HG03460 (cell line): ENCODE results near the gene LCE1E.

Experiments used
- ATAC-seq: cut with Tn5 transposase; IDR thresholded peaks from one replicate; pipeline ENCODE4 v1.9.1; 2021; ENCODE audit not compliant: unreplicated experiment

The LCE1E gene, protein sequence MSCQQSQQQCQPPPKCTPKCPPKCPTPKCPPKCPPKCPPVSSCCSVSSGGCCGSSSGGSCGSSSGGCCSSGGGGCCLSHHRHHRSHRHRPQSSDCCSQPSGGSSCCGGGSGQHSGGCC

DNA sequence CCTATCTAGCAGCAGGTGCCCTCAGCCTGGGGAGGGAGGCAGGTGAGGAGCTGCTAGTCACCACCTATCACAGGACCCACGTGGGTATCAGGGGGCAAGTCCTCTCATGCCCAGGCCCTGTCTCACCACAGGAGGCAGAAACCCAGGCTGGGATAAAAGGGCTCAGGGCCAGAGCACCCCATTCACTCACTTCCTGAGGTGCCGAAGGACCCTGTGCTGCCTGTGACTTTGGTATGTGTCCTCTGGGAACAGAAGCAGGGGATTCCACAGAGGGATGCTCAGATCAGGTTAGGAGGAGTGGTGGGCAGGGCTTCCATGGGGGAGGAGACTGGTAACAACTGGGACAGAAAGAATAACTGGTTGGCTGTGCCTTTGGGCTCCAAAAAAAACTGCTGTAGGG is at the start of gene LCE1E:
LCE1E (plus strand) TSS at position 181 of the 400 bp plus-strand sequence. CDS start 1,043 bp downstream, outside the sequence.
- no peak for ATAC-seq

DNA sequence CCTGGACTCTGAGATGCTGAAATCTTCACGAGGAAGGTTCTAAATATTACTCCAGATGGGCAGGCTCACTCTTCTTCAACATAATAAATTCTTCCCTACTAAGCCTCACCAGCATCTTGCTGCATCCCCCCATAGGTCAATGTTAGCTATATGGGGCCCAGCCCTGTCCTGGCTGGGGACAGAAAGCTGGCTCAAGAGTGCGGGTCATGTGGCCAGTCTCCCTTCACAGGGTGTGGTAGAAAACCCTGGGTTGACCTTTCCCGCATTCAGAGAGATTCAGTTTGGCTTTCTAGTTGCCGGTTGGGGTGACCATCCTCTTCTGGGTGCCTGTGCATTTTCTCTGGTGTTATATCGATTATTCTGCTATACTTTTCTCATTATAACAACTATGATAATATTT is 48.1 kb upstream of the LCE1E start:
- ATAC-seq: no peak

DNA sequence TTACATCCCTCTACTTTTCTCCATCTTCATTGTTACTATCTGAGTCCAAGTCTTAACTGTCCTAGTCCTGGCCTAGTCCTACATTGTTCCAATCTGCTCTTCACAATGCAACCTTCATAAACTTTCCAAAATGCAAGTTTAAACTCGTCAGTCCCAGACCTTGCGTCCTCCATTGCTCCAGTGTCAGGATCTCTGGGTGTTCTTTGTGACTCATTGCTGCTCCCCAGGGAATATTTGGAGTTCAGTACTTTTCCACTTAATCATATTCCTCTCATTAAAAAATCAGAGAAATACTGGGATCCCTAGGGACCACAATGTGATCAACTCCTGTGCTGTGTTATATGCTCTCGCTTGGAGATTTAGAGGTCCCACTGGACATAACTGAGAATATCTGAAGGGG is 46.2 kb upstream of the LCE1E start:
- ATAC-seq: no peak

DNA sequence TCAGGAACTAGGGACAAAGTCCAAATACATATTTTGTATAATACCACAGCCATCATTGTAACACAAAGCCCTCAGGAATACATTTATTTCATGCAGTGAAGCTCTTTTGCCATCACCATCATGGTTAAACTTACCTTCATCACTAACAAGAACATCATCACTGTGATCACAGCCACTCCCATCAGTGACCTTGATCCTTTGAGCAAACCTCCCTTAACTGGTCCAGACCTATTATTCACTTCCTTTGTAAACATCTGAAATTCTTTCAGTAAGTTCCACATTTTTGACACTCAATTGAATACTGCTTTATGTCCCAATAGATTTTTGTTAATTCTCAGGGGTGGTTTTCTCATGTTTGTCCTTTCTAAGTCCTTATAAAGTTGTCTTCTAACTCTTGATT is 44.4 kb upstream of the LCE1E start:
- ATAC-seq: no peak

DNA sequence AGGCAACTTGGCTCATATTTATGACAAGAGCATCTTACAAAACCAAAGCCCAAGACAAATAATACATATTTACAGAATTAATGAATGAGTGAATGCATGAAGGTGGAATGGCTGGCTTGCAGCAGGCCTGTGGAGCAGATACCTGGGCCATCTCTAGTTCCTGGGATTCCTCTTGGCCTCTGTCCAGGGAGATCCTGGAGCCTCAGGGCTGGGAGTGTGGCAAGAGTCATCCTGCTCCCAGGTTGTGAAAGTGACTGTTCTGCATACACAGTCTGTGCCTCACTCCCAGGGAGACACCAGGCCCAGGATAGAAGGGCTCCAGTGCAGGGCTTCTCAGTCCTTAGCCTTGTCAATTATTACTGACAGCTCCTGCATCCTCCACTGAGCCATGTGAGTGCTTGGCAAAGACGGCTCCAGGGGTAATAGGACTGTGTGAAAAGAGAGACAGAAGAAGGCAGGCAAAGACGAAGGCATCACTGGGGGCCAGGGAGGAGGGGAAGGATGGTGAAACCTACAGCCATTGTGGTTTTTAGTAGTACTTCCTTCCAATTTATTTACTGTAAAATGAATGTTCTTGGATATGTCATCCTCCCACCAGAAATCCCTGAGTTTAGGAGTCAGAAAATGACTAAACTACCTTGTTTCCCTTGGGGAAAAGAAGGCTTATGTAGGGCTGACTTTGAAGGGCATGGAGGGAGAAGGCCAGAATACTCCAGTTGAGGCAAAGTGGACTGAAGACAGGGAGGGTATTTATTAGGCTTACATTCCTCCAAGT is 42.5 kb upstream of the LCE1E start:
- no peak for ATAC-seq

DNA sequence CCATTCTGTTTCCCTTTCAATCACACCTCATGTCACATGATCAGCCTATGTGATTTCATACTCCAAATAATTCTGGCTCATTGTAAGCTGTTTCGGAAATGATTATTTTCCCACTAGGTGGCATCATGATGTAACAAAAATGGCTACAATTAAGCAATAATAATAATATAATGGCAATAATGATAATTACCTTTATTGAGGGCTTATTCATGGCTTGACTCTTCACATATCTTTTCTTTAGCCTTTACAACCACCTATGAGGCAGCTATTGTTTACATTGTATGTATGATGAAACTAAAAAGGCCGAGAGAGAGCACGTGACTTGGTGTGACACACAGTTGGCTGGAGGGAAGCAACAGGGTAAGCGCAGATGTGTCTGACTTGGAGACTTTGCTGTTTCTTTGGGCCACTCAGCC is 40.8 kb upstream of the LCE1E start:
- ATAC-seq: no peak

DNA sequence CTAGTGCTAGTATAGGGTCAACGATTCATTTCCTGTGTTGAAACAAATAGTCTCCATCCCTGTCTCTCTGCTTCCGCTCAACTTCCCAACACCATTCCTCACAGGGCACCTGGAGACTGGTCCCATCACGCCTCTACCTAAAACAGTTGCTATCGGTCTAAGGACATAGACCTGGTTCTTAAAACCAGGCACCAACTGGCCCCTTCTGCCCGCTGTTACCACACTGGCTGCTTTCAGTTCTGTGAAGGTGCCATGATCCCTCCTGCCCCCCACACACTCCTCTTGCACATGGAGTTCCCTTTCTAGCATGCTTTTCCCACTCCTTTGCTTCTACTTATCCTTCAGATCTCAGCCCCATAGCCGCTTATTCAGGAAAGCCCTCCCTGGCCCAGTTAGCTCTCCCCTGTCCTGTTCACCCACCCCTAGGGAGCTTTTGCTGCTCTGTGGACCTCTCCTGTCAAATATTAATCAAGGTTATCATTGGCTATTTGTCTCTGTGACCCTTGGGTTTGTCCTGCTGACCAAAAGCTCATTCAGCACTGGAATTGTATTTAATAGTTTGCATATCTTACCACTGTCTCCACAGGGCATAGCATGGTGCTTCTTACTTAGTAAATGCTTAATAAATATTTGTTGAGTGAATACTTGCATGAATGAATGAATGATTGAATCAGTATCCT is 40.2 kb upstream of the LCE1E start:
- no peak for ATAC-seq

DNA sequence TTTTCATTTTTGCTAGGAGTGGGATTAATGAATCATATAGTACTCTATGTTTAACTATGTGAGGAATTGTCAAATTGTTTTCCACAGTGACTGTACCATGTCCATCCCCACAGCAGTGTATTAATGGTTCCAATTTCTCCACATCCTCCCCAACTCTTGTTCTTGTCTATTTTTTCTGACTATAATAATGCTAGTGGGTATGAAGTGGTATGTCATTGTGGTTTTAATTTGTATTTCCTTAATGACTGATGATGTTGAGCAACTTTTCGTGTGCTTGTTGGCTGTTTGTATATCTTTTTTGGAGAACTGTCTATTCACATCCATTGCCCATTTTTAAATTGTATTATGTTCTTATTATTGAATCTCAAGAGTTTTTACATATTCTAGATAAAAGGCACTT is 38.2 kb upstream of the LCE1E start:
- no peak for ATAC-seq

DNA sequence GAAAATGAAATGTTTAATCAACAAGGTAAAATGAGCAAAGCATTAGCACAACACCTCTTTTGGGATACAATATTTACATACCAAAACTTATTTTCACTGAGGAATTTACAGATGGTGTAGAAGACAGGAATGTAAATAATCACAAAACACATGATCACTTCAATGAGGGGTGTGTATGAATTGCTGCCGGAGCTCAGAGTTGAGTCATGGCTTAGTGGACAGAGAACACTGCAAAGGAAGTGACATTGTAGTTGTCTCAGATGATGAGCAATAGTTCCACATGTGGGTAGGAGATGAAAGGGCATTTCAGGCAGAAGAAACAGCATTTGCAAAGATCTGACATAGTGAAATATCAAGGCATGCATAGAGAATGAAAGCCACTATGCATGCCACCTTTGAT is 33.8 kb upstream of the LCE1E start:
- ATAC-seq: no peak

DNA sequence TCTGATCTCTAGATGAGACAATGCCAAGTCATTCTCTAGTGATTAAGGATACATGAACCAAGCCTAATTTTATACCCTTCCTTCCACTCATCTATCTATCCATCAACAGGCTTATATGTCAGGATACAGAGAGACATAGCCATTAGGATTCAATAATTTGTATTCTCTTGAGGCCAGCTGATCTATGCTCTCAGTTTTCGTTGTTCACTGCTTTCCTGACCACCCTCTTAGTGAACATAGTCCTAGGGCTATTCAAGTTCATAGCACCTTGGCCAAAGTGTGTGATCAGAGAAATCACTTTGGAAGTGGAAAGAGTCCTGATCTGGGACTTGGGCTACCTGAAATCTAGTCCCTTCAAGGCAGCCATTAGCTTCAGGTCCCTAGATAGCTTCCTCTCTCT is 32.5 kb upstream of the LCE1E start:
- no peak for ATAC-seq

DNA sequence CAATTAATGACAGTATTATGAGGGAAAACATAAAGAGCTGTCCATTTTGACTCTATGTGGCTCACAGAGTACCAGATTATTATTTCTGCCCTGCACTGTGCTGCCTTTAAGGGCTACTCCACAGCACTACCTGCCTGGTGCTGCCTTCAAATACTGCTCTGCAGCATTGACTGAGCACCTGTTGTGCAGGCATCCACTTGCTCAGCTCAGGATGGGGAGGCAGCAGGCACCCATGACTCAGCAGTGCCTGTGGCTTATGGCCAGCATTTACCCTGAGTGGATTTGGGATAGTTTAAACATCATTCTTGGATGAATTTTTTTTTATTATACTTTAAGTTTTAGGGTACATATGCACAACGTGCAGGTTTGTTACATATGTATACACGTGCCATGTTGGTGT is 29.2 kb upstream of the LCE1E start:
- no peak for ATAC-seq

DNA sequence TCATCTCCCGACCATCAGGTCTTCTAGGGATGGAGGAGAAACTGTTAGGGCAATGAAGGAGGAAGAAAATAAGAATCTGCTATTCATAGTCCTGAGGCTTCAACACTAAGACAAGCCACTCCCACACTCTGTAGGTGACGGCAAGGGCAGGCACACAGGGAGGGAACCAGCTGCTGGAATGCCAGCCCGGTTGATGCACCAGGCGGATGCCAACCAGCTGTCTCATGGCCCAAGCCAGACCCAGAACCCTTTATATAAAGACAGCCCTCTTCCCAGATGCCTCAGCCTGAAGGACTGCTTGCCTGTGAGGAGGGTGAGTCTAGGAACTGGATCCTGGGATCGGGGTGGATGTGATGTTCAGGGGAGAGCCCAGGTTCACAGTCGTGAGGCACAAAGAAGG is 28.3 kb upstream of the LCE1E start, which contains the start of gene KPRP:
KPRP (plus strand) TSS at position 279 of the 400 bp plus-strand sequence. CDS start 1,564 bp downstream, outside the sequence.
- ATAC-seq: no peak

DNA sequence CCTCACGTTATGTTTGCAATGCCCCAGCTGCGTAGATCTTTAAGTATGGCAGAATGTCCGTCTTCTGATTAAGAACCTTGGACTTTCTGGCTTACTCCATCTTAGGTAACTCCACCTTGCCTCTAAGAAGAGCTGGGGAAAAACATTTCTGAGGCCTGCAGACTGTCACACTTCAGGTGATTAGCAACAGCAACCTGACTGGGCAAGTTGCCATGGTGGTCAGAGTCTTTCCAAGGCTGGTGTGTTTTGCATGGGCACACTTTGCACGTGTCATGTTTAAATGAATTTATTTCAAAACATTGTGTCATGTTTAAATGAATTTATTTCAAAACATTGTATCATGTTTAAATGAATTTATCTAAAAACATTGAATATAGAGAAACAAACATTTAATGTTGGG is 27.4 kb upstream of the LCE1E start:
- no peak for ATAC-seq

DNA sequence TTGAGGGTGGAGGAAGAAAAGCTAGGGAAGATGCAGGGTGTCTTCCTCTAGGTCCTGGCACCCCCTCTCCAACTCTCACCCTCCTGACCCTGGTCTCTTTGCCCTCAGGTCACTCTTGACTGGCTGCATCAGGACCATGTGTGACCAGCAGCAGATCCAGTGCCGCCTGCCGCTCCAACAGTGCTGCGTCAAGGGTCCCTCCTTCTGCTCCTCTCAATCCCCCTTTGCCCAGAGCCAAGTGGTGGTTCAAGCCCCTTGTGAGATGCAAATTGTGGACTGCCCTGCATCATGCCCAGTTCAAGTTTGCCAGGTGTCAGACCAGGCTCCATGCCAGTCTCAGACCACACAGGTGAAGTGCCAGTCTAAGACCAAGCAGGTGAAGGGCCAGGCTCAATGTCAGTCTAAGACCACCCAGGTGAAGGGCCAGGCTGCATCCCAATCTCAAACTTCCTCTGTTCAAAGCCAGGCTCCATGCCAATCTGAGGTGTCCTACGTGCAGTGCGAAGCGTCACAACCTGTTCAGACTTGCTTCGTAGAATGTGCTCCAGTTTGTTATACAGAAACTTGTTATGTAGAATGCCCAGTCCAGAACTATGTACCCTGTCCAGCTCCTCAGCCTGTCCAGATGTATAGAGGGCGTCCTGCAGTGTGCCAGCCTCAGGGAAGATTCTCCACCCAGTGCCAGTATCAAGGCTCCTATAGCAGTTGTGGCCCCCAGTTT is 26.4 kb upstream of the LCE1E start:
- no peak for ATAC-seq

DNA sequence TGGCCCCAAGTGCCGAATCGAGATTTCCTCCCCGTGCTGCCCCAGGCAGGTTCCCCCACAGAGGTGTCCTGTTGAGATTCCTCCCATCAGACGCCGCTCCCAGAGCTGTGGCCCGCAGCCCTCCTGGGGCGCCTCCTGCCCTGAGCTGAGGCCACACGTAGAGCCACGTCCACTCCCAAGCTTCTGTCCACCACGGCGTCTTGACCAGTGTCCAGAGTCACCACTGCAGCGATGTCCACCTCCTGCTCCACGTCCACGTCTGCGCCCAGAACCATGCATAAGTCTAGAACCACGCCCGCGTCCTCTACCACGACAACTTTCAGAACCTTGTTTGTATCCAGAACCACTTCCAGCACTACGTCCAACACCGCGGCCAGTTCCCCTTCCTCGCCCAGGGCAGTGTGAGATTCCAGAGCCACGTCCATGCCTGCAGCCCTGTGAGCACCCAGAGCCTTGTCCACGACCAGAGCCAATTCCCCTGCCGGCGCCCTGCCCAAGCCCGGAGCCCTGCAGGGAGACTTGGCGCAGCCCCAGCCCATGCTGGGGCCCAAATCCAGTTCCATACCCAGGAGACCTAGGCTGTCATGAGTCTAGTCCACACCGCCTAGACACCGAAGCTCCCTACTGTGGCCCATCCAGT is 25.4 kb upstream of the LCE1E start:
- ATAC-seq: no peak

DNA sequence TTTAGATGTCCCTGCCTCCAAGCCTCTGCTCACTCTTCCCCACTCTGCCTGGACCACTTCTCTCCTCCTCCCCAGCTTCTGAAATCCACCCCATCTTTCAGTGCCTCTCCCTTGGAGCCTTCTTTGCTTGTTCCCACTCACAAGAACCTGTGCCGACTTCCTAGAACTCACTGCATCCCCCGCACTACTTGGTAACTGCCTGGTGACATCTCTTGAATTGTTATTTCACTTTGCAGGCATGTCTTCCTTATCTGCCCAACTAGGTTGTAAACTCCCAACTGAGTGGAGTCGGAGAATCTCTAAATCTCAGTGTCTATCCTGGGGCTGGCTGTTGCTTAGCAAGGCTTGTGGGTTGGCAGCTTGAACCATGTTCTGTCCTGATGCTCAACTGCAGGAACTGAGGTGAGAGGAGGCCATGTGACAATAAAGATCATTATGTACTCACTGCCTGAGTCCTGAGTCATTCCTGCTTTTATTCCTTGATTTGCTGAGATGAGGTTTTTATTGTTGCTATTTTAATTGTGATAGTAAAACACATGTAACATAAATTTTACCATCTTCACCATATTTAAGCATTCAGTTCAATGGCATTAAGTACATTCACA is 24.3 kb upstream of the LCE1E start:
- no peak for ATAC-seq

DNA sequence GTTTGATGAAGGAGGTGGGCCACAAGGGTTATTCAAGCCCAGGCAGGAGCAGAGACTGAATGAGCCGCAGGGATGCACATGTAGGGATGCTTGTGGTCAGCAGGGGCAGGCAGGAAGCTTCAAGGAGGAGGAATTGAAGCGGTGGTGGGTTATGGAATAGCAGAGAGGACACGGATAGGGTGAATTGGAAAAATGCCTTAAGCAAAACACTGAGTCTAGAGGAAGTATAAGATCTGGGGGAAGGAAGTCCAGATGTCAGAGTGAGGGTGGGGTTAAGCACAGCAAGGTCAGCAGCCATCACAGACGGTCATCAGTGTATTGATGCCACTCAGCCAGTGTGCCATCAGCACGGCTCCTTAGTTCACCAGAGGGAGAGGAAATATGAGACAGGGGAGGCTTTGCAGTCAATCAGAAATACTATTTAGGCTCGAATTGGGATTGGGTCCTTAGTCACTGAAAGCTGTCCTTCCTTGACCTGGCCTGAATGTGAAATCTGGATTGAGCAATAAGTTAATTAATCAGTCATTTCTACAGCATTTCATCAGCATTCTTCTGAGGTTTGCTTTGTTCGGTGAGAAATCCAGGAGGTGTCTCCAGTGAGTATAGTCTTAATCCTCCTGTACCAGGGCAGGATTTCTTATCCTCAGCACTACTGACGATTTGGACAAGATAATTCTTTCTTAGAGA is 17.1 kb upstream of the LCE1E start:
- no peak for ATAC-seq

DNA sequence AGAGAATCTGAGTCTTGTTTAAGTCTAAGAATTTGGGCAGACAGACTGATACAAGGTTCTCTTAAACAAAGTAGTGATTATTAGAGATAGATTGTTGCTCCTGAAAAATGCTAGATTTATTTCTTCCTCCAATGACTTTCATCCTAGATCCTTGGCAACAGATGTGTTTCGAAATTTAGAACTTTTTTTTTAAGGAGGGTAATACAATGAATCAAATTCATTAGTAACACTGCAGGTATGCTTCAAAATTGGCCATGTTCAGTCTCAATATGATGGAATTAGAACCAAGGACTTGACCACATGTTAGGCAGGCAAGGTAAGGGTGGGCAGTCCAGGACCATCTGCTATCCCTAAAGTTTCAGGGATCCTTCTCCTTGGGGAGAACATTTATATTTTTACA is 15.6 kb upstream of the LCE1E start:
- ATAC-seq: no peak

DNA sequence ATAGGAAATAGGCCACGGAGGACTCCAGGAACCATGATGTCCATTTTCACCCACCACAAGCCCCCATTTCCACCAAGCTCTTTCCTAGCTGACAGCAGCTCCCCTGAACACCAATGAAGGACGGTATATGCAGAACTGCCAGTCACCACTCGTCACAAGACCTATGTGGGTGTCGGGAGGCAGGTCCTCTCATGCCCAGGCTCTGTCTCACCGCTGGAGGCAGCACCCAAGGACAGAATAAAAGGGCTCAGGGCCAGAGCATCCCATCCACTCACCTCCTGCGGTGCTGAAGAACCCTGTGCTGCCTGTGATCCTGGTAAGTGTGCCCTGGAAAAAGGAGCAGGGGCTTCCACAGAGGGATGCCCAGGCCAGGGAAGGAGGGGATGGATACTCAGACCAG is 11.2 kb upstream of the LCE1E start, which contains the start of gene LCE1F:
LCE1F (plus strand) TSS at position 266 of the 400 bp plus-strand sequence. CDS start 1,232 bp downstream, outside the sequence.
- no peak for ATAC-seq

DNA sequence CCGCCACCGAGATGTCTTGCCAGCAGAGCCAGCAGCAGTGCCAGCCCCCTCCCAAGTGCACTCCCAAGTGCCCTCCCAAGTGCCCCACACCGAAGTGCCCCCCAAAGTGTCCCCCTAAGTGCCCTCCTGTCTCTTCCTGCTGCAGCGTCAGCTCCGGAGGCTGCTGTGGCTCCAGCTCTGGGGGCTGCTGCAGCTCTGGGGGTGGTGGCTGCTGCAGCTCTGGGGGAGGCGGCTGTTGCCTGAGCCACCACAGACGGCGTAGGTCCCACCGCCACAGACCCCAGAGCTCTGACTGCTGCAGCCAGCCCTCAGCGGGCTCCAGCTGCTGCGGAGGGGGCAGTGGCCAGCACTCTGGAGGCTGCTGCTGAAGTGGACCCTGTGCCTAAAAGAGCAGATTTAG is 9.7 kb upstream of the LCE1E start:
- ATAC-seq: no peak
